HG02759 (cell line): ENCODE results near the gene PELI2.
"Not testable (repeated sequence)": the region's sequence is repeated elsewhere in the genome, so short reads cannot be mapped to it uniquely, and the experiment has no call there.

Experiments used
- ATAC-seq: cut with Tn5 transposase; IDR thresholded peaks from one replicate; pipeline ENCODE4 v1.9.1; 2021; ENCODE audit warnings: mild to moderate bottlenecking, moderate library complexity; ENCODE audit not compliant: unreplicated experiment

The PELI2 gene

GRCh38 chr14:56138928-56139327, 20.7 kb downstream of the PELI2 start:
- ATAC-seq: no peak

- no peak for ATAC-seq
Observed at GRCh38 chr14:56142314-56142713, 24.1 kb downstream of the PELI2 start.

GRCh38 chr14:56143025-56143424, 24.8 kb downstream of the PELI2 start:
- no peak for ATAC-seq

GRCh38 chr14:56144176-56144575, 26.0 kb downstream of the PELI2 start:
- ATAC-seq: no peak

- ATAC-seq: no peak
Observed at GRCh38 chr14:56145181-56145769, 27.1 kb downstream of the PELI2 start.

- ATAC-seq: no peak
Observed at GRCh38 chr14:56145965-56146364, 27.8 kb downstream of the PELI2 start.

- no peak for ATAC-seq
Observed at GRCh38 chr14:56147449-56147848, 29.2 kb downstream of the PELI2 start.

GRCh38 chr14:56147986-56148901, 30.0 kb downstream of the PELI2 start:
- no peak for ATAC-seq

GRCh38 chr14:56149151-56149550, 30.9 kb downstream of the PELI2 start:
- no peak for ATAC-seq

- no peak for ATAC-seq
Observed at GRCh38 chr14:56149995-56150394, 31.8 kb downstream of the PELI2 start.

GRCh38 chr14:56150645-56151345, 32.6 kb downstream of the PELI2 start:
- ATAC-seq: no peak

- ATAC-seq: no peak
Observed at GRCh38 chr14:56152221-56152620, 34.0 kb downstream of the PELI2 start.

- no peak for ATAC-seq
Observed at GRCh38 chr14:56153267-56153666, 35.1 kb downstream of the PELI2 start.

GRCh38 chr14:56154321-56154720, 36.1 kb downstream of the PELI2 start:
- no peak for ATAC-seq

GRCh38 chr14:56156096-56156495, 37.9 kb downstream of the PELI2 start:
- ATAC-seq: no peak

- no peak for ATAC-seq
Observed at GRCh38 chr14:56159066-56159465, 40.9 kb downstream of the PELI2 start.

- ATAC-seq: no peak
Observed at GRCh38 chr14:56160088-56160487, 41.9 kb downstream of the PELI2 start.

GRCh38 chr14:56161658-56162057, 43.4 kb downstream of the PELI2 start:
- ATAC-seq: no peak

- no peak for ATAC-seq
Observed at GRCh38 chr14:56162476-56162875, 44.3 kb downstream of the PELI2 start.

GRCh38 chr14:56166579-56166978, 48.4 kb downstream of the PELI2 start:
- not testable (repeated sequence) for ATAC-seq

GRCh38 chr14:56168007-56168616, 49.9 kb downstream of the PELI2 start:
- ATAC-seq: no peak
